Lung (tissue), 12 donors: ENCODE results near the gene S100A12. TPM values are rescaled to one million over a fixed set of nuclear protein-coding genes. Genes with fewer than 3 reads are reported as not detected.
"Not testable (repeated sequence)": the region's sequence is repeated elsewhere in the genome, so short reads cannot be mapped to it uniquely, and the experiment has no call there.

Experiments used
- ATAC-seq: fragments of 200-7000 bp; cut with Tn5 transposase; one replicate; pipeline ENCODE4 v1.9.1; 2020; ENCODE audit warnings: moderate number of reproducible peaks; ENCODE audit not compliant: insufficient read depth, low FRiP score
- DNase-seq, 3 donors: peaks; one replicate each; pipeline ENCODE4 v3.0.0-alpha.2; 2013 to 2017
- H3K27ac ChIP-seq, 2 donors: one replicate each; pipeline ENCODE4 v1.5.1; 2013; ENCODE audit warnings: mild to moderate bottlenecking in 2 of 2, moderate library complexity in 2 of 2, control low read depth in 1 of 2, inconsistent platforms in 1 of 2, low read depth in 1 of 2, low read length in 1 of 2
- H3K27me3 ChIP-seq, 3 donors: one replicate each; pipeline ENCODE4 v1.5.1; 2013; ENCODE audit warnings: low read length in 2 of 3; ENCODE audit not compliant: control insufficient read depth in 3 of 3, insufficient read depth in 3 of 3
- H3K36me3 ChIP-seq, 4 donors: one replicate each; pipeline ENCODE4 v1.5.1; 2013; ENCODE audit warnings: low read length in 4 of 4, mild to moderate bottlenecking in 1 of 4, moderate library complexity in 1 of 4; ENCODE audit not compliant: control insufficient read depth in 4 of 4, insufficient read depth in 4 of 4
- H3K4me1 ChIP-seq, 5 donors: one replicate each; pipeline ENCODE4 v1.5.1; 2013; ENCODE audit warnings: low read length in 5 of 5, mild to moderate bottlenecking in 2 of 5, moderate library complexity in 1 of 5; ENCODE audit not compliant: control insufficient read depth in 5 of 5, insufficient read depth in 5 of 5
- H3K4me3 ChIP-seq: one replicate; pipeline ENCODE4 v1.5.1; 2013; ENCODE audit warnings: mild to moderate bottlenecking, control low read depth, moderate library complexity
- H3K9ac ChIP-seq, 2 donors: one replicate each; pipeline ENCODE4 v1.5.1; 2013; ENCODE audit warnings: low read length in 2 of 2, control low read depth in 1 of 2; ENCODE audit not compliant: insufficient read depth in 1 of 2
- H3K9me3 ChIP-seq, 4 donors: one replicate each; pipeline ENCODE4 v1.5.1; 2013; ENCODE audit warnings: low read length in 3 of 4, mild to moderate bottlenecking in 1 of 4, moderate library complexity in 1 of 4; ENCODE audit not compliant: control insufficient read depth in 4 of 4, insufficient read depth in 3 of 4
- WGBS, 2 donors: extraction: QIAGEN DNeasy Blood & Tissue Kit; methylation state at CpG; one replicate each; pipeline ENCODE4 v1.1.7; 2013; 5-methylcytosine and 5-hydroxymethylcytosine counted together
- polyA plus RNA-seq, 2 donors: library from polyadenylated mRNA; stranded (reverse); fragments of 200-250 nt; gene quantifications; one replicate each; pipeline ENCODE4 v1.2.1, GENCODE V29; 2013
- total RNA-seq, 2 donors: library from RNA; depleted of rRNA in 1 of 2; stranded (reverse); fragments of >200 nt in 1 of 2; gene quantifications; one replicate each; pipeline ENCODE4 v1.2.1, GENCODE V29; 2014 to 2021
- TF ChIP-seq, protein P1 (sequence below): IDR thresholded peaks from 2 replicates; pipeline ENCODE4 v1.5.1; 2012; ENCODE audit warnings: mild to moderate bottlenecking; ENCODE audit errors: control extremely low read depth, extremely low read depth
- donor health status: control.
- donor health status: control.
- donor health status: Bipolar disorder and iron deficiency.
- donor health status: healthy.
- donor health status: DM: yes; HTN: yes; CAD: no.

S100A12 gene
- total and polyA plus RNA-seq, 4 donors: 14.9 to 1,191 (median 37.8) TPM

DNA sequence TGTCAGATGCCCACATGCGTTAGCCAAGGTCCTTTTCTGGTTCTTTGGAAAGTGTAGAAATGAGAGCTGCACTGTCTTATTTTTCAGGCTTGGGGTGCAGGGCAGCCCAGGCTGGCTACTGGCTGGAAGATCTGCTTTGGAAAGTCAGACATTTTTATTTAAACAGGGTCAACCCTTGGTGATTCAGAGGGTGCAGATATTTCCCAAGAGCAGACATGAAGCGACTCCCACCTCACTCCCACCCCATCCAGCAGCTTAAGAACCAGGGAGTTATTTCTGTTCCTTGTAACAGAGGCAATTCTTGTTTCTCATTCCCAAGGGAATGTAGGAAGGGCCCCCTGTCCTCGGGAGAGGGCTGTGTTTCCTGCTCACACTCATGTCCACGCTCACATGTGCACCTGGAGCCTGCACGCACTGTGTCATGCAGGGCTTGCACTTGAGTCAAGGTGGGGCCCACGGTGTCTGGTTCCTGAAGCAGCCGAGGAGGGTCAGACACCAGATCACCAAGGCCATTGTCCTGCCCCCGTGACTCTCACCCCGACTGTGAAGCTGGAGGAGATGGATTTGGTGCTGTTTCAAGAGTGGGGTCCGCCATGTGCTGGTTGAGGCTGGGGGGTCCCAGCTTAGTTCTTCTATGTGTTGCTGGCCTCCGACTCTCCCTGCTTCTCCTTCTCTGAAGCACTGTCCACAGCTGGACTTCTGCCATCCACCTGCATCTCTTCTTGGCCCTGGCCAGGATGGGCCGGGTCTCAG is 41.9 kb upstream of the S100A12 start:
- ATAC-seq (no peak), DNase-seq (no peak)
- TF ChIP-seq, protein P1, sequence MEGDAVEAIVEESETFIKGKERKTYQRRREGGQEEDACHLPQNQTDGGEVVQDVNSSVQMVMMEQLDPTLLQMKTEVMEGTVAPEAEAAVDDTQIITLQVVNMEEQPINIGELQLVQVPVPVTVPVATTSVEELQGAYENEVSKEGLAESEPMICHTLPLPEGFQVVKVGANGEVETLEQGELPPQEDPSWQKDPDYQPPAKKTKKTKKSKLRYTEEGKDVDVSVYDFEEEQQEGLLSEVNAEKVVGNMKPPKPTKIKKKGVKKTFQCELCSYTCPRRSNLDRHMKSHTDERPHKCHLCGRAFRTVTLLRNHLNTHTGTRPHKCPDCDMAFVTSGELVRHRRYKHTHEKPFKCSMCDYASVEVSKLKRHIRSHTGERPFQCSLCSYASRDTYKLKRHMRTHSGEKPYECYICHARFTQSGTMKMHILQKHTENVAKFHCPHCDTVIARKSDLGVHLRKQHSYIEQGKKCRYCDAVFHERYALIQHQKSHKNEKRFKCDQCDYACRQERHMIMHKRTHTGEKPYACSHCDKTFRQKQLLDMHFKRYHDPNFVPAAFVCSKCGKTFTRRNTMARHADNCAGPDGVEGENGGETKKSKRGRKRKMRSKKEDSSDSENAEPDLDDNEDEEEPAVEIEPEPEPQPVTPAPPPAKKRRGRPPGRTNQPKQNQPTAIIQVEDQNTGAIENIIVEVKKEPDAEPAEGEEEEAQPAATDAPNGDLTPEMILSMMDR: no peak
- no peak overlapping the region for H3K9ac ChIP-seq
- H3K9me3 ChIP-seq: peaks cover 0 to 4% (median 0%) of the 10 kb centered on the region in 4 donors
- H3K36me3 ChIP-seq: no peaks in the 10 kb centered on the region
- H3K4me3 ChIP-seq: no peak overlapping the region
- no peaks in the 10 kb centered on the region for H3K4me1 ChIP-seq
- H3K27me3 ChIP-seq: no peaks in the 10 kb centered on the region
- WGBS, 2 donors: 77 to 82% methylated on average over 12 of the region's 12 CpGs
- no peak overlapping the region for H3K27ac ChIP-seq

DNA sequence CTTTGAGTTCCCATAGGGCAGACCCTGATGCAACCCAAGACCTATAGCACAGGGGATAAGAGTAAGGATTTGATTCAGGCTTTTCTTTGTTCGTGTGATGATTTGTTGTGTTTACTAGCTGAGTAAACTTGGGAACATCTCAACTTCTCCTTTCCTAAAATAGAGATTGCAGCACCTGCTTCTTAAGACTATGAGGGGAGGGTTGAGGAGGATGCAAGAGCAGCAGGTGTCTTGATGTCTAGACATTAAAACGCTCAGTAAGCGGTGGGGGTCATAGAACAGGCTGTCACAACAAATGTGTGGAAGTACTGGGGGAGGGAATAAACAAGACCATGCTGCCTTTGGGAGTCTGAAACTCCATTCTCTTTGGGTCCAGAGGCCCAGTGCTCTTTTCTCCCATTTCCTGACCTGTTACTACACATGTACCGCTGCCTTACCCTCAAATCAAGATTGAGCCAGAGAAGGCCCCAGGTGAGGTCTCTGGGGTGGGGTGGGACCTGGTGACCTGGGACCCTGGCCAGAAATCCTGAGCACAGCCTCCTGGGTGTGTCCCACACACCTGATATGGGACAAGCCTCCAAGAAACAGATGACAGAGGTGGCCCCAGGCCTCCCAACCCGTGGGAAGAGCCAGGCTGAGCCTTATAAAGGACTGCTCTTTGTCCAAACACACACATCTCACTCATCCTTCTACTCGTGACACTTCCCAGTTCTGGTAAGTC is 40.6 kb upstream of the S100A12 start, which contains the start of gene S100A7A:
S100A7A (plus strand) TSS at position 671 of the 721 bp plus-strand sequence. CDS start 1,563 bp downstream, outside the sequence.
- Histone ChIP-seq H3K36me3 (no peaks in the 10 kb centered on the region), H3K27me3 (no peaks in the 10 kb centered on the region), H3K4me3 (no peak within 1 kb of the TSS), H3K4me1 (no peaks in the 10 kb centered on the region), H3K27ac (no peak within 1 kb of the TSS), H3K9ac (no peak within 1 kb of the TSS), H3K9me3 (peaks cover 0 to 4% (median 0%) of the 10 kb centered on the region in 4 donors)
- TF ChIP-seq, protein P1: no peak
- WGBS, 2 donors: 72 to 84% methylated on average over 6 of the region's 6 CpGs
- DNase-seq (no peak), ATAC-seq (no peak)

DNA sequence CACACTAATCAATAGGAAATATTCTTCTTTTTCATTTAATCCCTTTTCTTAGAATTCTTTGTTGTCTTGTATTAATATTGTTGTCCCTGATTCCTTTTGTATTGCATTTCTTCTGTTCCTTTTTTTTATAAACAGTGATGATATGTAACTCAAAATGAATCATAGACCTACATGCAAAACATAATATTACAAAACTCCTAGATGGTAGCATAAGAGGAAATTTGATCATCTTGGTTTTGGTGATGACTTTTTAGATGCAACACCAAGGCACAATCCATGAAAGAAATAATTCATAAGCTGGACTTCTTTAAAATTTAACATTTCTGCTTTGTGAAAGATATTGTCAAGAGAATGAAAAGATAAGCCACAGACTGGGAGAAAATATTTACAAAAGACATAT is 38.5 kb upstream of the S100A12 start:
- H3K27me3 ChIP-seq, ATAC-seq, H3K9ac ChIP-seq, H3K36me3 ChIP-seq, H3K4me3 ChIP-seq, H3K9me3 ChIP-seq, H3K27ac ChIP-seq, H3K4me1 ChIP-seq, DNase-seq: not testable (repeated sequence)

DNA sequence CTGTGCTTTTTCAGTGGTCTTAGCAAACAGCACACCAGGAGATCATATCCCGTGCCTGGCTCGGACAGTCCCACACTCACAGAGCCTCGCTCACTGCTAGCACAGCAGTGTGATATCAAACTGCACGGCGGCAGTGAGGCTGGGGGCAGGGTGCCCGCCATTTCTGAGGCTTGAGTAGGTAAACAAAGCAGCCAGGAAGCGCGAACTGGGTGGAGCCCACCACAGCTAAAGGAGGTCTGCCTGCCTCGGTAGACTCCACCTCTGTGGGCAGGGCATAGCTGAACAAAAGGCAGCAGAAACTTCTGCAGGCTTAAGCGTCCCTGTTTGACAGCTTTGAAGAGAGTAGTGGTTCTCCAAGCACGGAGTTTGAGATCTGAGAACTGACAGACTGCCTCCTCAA is 31.9 kb upstream of the S100A12 start:
- WGBS, 2 donors: 48 to 68% methylated on average over 11 of the region's 11 CpGs
- H3K4me3 ChIP-seq, DNase-seq, H3K4me1 ChIP-seq, H3K9ac ChIP-seq, H3K27me3 ChIP-seq, H3K36me3 ChIP-seq, H3K9me3 ChIP-seq, ATAC-seq, H3K27ac ChIP-seq: not testable (repeated sequence)

DNA sequence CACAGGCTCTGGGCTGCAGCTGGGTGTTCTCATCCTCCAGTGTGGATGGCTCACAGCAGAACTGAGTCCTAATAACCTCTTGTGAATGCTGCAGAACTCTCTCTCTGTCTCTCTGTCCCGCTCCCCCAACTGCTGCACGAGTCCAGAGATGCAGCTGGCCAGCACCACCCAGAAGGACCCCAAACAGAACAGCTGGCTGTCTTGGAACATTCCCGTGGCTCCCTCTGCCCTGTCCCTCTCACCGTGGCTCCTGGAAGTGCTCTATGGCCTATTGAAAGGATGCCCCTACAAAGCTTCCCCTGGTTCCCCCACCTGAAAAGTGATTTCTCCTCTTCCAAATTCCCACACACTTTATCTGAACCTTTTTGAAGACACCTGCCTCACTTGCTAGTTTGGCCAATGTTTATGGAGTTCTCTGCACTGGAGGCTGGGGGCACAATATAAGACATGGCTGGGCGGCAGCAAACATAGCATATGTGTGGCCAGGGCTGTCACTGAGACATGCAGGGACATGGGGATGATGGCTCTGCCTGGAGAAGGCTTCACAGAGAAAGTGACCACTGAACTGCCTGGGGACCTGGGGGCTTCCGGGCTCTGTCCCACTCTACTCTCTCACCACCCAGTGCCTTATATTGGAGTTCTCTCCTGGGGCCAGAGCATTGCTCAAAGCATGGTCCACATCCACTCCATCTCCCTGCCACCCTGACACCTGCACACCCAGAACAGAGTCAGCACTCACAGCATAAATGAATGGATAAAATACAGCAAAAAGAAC is 30.6 kb upstream of the S100A12 start:
- H3K4me1 ChIP-seq, H3K9me3 ChIP-seq, H3K9ac ChIP-seq, DNase-seq, H3K27ac ChIP-seq, H3K4me3 ChIP-seq, H3K36me3 ChIP-seq, ATAC-seq, H3K27me3 ChIP-seq: not testable (repeated sequence)
- WGBS, 2 donors: 80 to 94% methylated on average over 6 of the region's 6 CpGs
